Lower leg skin (tissue), 3 donors: ENCODE results near the gene SSTR3.

Experiments
- CTCF ChIP-seq, 3 donors: fragments of 450-650 bp; IDR thresholded peaks; one replicate each; pipeline ENCODE4 v1.5.1; 2016; ENCODE audit warnings: antibody characterized with exemption in 3 of 3, mild to moderate bottlenecking in 3 of 3, moderate library complexity in 2 of 3
- POLR2A ChIP-seq, 2 donors: fragments of 450-650 bp; IDR thresholded peaks; one replicate each; pipeline ENCODE4 v1.6.1; 2016 to 2017; ENCODE audit warnings: antibody characterized with exemption in 2 of 2, mild to moderate bottlenecking in 1 of 2, moderate library complexity in 1 of 2

DNA sequence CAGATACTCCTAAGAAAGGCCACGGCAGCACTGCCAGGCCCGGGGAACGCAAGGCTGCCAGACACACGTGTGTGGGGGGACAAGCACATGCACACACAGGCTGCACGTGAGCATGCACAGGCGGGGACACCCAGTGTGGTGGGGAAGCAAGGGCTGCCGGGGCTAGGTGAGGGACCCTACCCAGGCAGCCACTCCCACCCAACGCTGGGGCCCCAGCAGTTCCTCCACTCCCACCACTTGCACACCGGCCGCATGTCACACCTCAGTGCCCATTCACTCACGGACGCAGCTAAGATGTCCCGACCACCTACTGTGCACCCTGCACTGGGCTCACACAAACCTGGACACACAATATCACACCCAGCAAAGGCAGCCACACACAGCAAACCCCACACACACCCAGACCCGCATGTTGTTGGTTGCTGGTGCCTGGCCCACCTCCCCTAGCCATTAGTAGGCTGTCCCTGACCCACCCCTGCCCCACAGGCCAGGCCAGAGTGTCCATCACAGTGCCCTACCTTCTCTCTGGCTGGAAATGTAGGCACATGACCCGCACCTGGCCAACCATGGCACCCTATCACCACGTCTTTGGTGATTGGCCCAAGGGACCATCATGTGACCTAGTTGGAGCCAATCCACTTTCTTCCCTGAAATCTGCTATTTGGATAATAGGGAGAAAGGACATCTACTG lies 8.8 kb downstream of the SSTR3 start:
- no peak for TF ChIP-seq CTCF (IDR thresholded peaks at IDR 0.05)
- no peak for TF ChIP-seq POLR2A (IDR thresholded peaks at IDR 0.05)
